NT2/D1 (cell line): ENCODE data around the gene FBXL2.

ENCODE experiments used
- YY1 ChIP-seq: IDR thresholded peaks from 2 replicates; pipeline ENCODE4 v1.6.1; 2011; ENCODE audit not compliant: insufficient read length, insufficient read depth
- ZNF274 ChIP-seq: IDR thresholded peaks from 2 replicates; pipeline ENCODE4 v1.6.1; 2011; ENCODE audit warnings: mild to moderate bottlenecking, low read depth, low read length

GRCh38 chr3:33313331-33313730 is 36.1 kb downstream of the FBXL2 start:
- TF ChIP-seq ZNF274 (no peak), YY1 (no peak)
